Cortex of kidney (tissue), 1 donor: ENCODE measurements around the gene NACC2.

ENCODE experiments used
- DNase-seq: peaks from one replicate; lab custom pipeline; 2025; lab: John Stamatoyannopoulos, UW

NACC2 gene

GRCh38 chr9:136022731-136023409 is 72.2 kb downstream of the NACC2 start:
- no peak for DNase-seq

GRCh38 chr9:136021872-136022681 is 73.0 kb downstream of the NACC2 start:
- DNase-seq: no peak

GRCh38 chr9:136021171-136021871 is 73.8 kb downstream of the NACC2 start:
- no peak for DNase-seq

- DNase-seq: no peak
Measured at GRCh38 chr9:136020671-136021070, 74.4 kb downstream of the NACC2 start.

- DNase-seq: no peak
Measured at GRCh38 chr9:136020206-136020605, 74.9 kb downstream of the NACC2 start.

GRCh38 chr9:136019681-136020060 is 75.4 kb downstream of the NACC2 start:
- DNase-seq: no peak

GRCh38 chr9:136019041-136019680 is 75.9 kb downstream of the NACC2 start:
- no peak for DNase-seq

GRCh38 chr9:136018257-136019031 is 76.6 kb downstream of the NACC2 start:
- DNase-seq: no peak

- DNase-seq: no peak
Measured at GRCh38 chr9:136017289-136018190, 77.5 kb downstream of the NACC2 start.

GRCh38 chr9:136016572-136017288 is 78.4 kb downstream of the NACC2 start:
- no peak for DNase-seq

GRCh38 chr9:136015656-136016571 is 79.2 kb downstream of the NACC2 start:
- no peak for DNase-seq

- no peak for DNase-seq
Measured at GRCh38 chr9:136014924-136015633, 80.0 kb downstream of the NACC2 start.

GRCh38 chr9:136014147-136014923 is 80.8 kb downstream of the NACC2 start:
- no peak for DNase-seq

GRCh38 chr9:136013524-136014034 is 81.5 kb downstream of the NACC2 start:
- no peak for DNase-seq

- DNase-seq: no peak
Measured at GRCh38 chr9:136013116-136013515, 82.0 kb downstream of the NACC2 start.

GRCh38 chr9:136012651-136013050 is 82.4 kb downstream of the NACC2 start:
- DNase-seq: no peak
